ENCODE results near the gene GPR17. TPM values are rescaled to one million over a fixed set of nuclear protein-coding genes. Genes with fewer than 3 reads are reported as not detected.

Gene GPR17
- total and polyA plus RNA-seq, 5 experiments from 2014 or later = not detected

DNA sequence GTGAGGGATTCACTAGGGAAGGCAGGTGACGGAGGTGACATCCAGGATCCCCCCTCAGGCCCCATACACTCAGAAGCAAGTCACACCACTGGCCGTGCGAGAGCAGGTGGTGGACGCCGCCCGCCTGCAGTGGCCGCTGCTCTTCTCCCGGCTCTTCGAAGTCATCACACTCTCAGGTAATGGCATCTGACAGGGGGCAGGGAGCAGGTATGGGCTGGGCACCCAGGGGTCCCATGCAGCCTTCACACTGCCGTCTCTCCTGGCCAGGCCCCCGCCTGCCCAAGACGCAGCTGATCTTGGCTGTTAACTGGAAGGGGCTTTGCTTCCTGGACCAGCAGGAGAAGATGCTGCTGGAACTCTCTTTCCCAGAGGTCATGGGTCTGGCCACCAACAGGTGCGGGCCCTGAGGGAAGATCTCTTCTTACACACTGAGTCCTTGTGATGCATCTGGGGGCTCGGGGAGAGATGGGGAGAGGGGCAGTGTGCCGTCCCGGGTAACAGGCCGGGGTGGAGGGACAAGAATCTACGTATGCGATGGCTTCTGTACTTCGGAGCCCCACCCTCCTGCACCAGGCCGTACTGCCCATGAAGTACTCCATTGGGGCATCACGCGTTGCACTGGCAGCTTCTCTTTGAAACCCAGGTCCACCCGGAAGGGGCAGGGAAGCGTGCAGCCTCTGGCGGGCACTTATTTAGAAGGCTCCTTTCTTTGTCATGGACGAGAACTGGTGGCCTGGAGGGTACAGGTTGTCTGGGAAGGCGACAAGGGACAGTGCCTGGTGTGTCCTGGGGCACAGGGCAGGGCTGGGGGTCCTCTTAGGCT is 18.8 kb upstream of the GPR17 start:
- ATAC-seq (no peak), DNase-seq (peak in 1 of 10 donors; percentile 21)
- H3K4me3 Mint-ChIP-seq = no peak overlapping the region
- peaks cover 0 to 4% (median 0%) of the 10 kb centered on the region in 5 donors for H3K27me3 Mint-ChIP-seq
- POLR2A ChIA-PET = no interaction called here
- H3K36me3 Mint-ChIP-seq = no peaks in the 10 kb centered on the region
- peaks cover 6 to 22% (median 7%) of the 10 kb centered on the region in 4 donors for H3K4me1 Mint-ChIP-seq
- H3K27ac Mint-ChIP-seq = peak overlapping the region in 2 of 10 donors; percentile 27 to 60
- no peaks in the 10 kb centered on the region for H3K9me3 Mint-ChIP-seq

DNA sequence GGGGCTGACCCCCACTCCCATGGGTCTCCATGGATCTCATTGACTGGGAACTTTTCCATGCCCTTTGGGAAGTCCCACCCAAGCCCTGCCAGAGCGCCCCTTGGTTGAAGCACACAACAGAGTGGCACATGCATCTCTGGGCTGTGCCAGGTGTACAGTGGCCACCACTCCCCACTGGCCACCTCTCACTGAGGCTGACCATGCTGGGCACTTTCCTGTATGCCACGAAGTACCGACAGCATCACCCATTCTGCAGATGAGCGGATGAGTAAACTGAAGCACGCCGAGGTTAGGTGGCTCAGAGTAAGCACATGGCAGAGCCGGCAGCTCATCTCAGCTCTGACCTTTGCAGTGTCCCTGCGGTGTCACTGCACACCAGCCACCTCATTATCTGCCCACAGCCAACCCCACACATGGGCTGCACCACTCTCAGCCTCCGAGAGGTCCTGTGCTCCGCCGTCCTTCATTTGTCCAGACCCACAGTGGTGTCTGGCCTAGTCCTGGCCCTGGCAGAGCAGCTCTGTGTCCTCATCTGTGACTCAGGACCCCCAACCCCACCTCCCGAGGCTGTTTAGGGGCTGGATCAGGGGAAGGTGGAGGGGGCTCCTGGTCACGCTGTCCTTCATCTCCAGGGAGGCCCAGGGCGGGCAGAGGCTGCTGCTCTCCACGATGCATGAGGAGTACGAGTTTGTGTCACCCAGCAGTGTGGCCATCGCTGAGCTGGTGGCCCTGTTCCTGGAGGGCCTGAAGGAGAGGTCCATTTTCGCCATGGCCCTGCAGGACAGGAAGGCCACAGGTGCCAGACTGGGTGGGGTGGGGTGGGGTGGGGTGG is 18.0 kb upstream of the GPR17 start:
- H3K9me3 Mint-ChIP-seq = no peaks in the 10 kb centered on the region
- POLR2A ChIA-PET = no interaction called here

DNA sequence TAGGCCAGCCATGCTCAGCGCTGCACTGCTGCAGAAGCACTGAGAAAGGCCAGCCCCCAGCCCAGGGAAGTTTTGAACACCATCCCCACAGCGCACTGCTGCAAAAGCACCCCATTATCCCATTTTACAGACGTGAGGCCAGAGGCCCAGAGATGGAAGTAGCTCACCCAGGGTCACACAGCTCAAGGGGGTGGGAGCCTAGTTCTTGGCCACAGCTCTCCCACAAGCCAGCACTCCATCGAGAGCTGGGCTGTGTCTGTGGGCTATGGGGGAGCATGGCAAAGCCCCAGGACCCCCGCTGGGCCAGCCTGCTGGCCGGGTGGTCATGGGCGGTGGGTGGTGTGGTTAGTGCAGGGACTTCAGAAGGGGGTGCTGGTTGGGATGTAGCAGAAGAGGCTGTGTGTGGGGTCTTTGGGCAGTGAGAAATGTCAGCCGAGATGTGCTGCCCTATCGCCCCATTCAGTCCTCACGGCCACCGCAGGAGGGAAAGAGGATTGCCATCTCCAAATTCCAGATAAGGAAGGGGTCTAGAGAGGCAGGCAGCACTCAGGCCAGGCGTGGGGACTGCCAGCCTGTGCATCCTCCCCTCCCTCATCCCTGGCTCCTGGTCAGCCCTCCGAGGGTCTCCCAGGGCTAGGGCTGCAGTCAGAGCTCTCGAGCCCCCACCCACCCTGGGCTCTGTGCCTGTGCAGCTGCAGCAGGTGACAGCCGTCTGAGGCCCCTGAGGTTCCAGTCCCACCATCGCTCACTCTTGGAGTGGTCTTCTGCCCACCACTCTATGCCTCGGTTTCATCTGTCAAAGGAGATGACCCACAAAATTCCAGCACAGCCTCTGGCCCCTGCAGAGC is 17.0 kb upstream of the GPR17 start:
- Mint-ChIP-seq H3K9me3 (no peaks in the 10 kb centered on the region), H3K27me3 (no peaks in the 10 kb centered on the region), H3K27ac (no peak overlapping the region), H3K4me1 (peaks cover 11 to 35% (median 24%) of the 10 kb centered on the region in 4 donors), H3K36me3 (no peaks in the 10 kb centered on the region), H3K4me3 (no peak overlapping the region)
- no peak for ATAC-seq
- no peak for DNase-seq
- POLR2A ChIA-PET = no interaction called here

More for the DNA sequence above, 18.0 kb upstream of the GPR17 start:
- ATAC-seq (no peak), DNase-seq (peak in 1 of 10 donors; percentile 55)
- Mint-ChIP-seq H3K27me3 (peaks cover 0 to 4% (median 0%) of the 10 kb centered on the region in 5 donors), H3K4me1 (peaks cover 7 to 28% (median 14%) of the 10 kb centered on the region in 4 donors), H3K36me3 (no peaks in the 10 kb centered on the region), H3K4me3 (no peak overlapping the region), H3K27ac (peak overlapping the region in 2 of 10 donors; percentile 22 to 47)

DNA sequence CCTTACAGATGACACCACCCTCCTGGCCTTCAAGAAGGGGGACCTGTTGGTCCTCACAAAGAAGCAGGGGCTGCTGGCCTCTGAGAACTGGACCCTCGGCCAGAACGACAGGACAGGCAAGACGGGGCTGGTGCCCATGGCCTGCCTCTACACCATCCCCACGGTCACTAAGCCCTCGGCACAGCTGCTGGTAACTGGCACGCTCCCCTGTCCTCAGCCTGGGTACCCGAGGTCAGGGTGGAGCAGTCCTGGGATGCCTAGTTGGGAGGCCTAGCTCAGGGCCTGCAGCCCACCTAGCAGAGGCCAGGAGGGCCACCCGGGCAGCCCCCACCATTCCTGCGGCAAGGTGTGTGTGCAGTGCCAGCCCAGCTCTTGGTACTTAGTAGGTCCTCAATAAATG is 16.3 kb upstream of the GPR17 start:
- Mint-ChIP-seq H3K9me3 (no peaks in the 10 kb centered on the region), H3K36me3 (no peaks in the 10 kb centered on the region), H3K4me1 (peaks cover 11 to 41% (median 26%) of the 10 kb centered on the region in 4 donors), H3K4me3 (no peak overlapping the region), H3K27ac (peak overlapping the region in 2 of 10 donors; percentile 43 to 69), H3K27me3 (no peaks in the 10 kb centered on the region)
- ATAC-seq = no peak
- no peak for DNase-seq
- POLR2A ChIA-PET = no interaction called here

DNA sequence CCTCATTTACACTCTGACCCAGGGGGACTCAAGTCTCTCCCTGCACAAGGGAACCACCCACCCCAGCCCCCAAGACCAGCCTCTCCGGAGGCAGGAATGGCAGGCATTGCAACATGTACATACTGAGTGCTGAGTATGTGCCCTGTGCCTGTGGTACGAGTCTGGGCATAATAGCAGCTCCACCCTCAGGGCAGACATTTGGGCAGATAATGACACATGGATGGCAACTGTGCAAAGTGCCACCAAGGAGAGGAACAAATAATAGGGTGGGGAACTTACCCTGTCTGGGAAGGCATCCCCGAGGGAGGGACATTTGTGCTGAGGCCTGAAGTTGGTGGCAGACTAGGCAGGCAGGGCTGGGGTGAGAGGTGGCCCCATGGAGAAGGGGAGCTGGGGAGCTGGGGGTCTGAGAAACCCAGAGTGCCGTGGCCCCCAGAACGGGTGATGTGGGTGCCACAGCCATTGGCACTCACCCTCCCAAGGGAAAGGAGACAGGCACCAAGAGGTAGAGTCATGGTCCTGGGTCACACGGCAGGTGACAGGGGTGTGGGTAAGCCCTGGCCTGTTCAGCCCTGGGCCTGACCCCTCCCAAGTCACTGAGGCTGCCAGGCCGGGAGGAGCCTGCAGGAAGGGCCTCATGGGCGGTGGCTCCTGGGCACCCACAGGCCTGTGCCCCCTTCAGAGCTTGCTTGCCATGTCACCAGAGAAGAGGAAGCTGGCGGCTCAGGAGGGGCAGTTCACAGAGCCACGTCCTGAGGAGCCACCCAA is 15.7 kb upstream of the GPR17 start:
- Mint-ChIP-seq H3K4me1 (peaks cover 13 to 47% (median 29%) of the 10 kb centered on the region in 4 donors), H3K9me3 (no peaks in the 10 kb centered on the region), H3K27me3 (no peaks in the 10 kb centered on the region), H3K27ac (peak overlapping the region in 4 of 10 donors; percentile 43 to 74 (median 60)), H3K36me3 (no peaks in the 10 kb centered on the region), H3K4me3 (peak overlapping the region in 1 of 10 donors; percentile 43)
- DNase-seq = no peak
- no peak for ATAC-seq
- POLR2A ChIA-PET = interaction anchor here (1.2 kb wide), 1 partner anchor 11 kb away, joined by 5 read pairs; no protein-coding TSS in a partner anchor

DNA sequence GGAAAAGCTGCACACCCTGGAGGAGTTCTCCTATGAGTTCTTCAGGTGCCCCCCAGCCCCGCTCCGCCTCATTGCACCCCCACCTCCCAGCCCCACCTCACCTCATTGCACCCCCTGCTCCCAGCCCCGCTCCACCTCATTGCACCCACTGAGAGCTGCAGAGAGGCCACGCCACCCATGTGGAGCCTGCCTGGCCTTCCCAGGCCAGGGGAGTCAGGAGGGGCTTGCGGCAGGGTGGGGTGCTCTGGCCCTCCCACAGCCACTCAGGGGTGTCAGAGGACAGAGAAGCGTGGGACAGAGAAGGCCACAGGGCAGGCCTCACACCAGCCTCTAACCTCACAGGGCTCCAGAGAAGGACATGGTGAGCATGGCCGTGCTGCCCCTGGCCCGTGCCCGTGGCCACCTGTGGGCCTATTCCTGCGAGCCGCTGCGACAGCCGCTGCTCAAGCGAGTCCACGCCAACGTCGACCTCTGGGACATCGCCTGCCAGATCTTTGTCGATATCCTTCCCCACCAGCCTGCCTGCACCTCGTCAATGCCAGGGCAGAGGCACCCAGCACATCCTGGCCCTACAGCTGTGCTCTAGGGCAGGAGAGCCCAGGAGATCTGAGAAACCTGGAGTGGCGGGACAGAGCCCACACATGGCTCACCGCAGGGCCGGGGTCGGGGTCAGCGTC is 15.0 kb upstream of the GPR17 start:
- no peaks in the 10 kb centered on the region for H3K9me3 Mint-ChIP-seq
- ATAC-seq (no peak), DNase-seq (no peak)
- no peaks in the 10 kb centered on the region for H3K27me3 Mint-ChIP-seq
- H3K27ac Mint-ChIP-seq = peak overlapping the region in 4 of 10 donors; percentile 5 to 46 (median 42)
- H3K4me1 Mint-ChIP-seq = peaks cover 11 to 52% (median 33%) of the 10 kb centered on the region in 4 donors
- no peak overlapping the region for H3K4me3 Mint-ChIP-seq
- POLR2A ChIA-PET = interaction anchor here (1.2 kb wide), 1 partner anchor 11 kb away, joined by 5 read pairs; no protein-coding TSS in a partner anchor
- no peaks in the 10 kb centered on the region for H3K36me3 Mint-ChIP-seq

DNA sequence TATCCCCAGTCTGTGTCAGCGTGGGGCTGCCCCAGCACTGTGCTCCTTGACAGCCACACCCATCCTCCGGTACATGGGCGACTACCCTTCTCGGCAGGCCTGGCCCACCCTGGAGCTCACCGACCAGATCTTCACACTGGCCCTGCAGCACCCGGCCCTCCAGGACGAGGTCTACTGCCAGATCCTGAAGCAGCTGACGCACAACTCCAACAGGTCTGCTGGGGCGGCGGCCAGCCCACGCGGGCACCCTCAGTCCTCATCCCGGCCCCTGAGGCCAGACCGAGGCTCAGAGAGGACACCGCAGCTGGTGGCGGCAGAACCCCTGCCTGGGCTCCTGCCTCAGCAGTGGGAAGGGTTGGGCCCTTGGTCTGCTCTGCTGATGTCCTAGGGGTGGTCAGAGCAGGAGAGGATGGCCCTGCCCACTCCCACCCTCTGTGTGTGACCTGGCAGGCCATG is 14.4 kb upstream of the GPR17 start:
- DNase-seq = no peak

DNA sequence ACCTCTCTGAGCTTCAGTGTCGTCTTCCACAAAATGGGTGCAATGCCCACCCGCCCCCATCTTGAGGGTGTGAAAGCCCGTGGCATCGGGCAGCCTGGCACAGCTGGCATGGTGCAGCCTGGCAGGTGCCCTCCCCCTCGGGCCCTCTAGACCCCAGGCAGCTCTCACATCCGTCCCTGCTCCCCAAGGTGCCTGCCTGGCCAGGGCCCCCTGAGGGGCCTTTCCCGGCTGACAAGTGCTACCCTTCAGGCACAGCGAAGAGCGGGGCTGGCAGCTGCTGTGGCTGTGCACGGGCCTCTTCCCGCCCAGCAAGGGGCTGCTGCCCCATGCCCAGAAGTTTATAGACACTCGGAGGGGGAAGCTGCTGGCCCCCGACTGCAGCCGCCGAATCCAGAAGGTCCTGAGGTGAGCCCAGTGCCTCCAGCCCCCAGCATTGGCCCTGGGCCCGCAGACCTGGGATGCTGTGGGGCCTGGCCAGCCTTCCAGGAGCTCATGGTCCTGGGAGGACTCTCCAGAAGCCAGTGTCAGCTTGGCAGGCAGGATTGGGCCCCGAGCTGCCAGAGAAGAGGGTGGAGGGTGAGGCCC is 13.9 kb upstream of the GPR17 start:
- no peak for DNase-seq
- Mint-ChIP-seq H3K27ac (peak overlapping the region in 4 of 10 donors; percentile 19 to 66 (median 47)), H3K4me1 (peaks cover 13 to 59% (median 42%) of the 10 kb centered on the region in 4 donors), H3K9me3 (no peaks in the 10 kb centered on the region), H3K27me3 (no peaks in the 10 kb centered on the region), H3K36me3 (no peaks in the 10 kb centered on the region), H3K4me3 (peak overlapping the region in 1 of 10 donors; percentile 64)
- POLR2A ChIA-PET = interaction anchor here (0.9 to 1.4 kb wide), 3 partner anchors 10 to 15 kb away, joined by 3 to 5 read pairs (median 3); no protein-coding TSS in a partner anchor
- ATAC-seq = no peak

More for the DNA sequence above, 14.4 kb upstream of the GPR17 start:
- Mint-ChIP-seq H3K27ac (peak overlapping the region in 3 of 10 donors; percentile 5 to 46 (median 41)), H3K4me1 (peaks cover 11 to 55% (median 37%) of the 10 kb centered on the region in 4 donors), H3K27me3 (no peaks in the 10 kb centered on the region), H3K4me3 (no peak overlapping the region), H3K36me3 (no peaks in the 10 kb centered on the region), H3K9me3 (no peaks in the 10 kb centered on the region)
- ATAC-seq = no peak
- POLR2A ChIA-PET = interaction anchor here (0.9 to 1.4 kb wide), 2 partner anchors 13 to 14 kb away, joined by 3 to 5 read pairs; no protein-coding TSS in a partner anchor

DNA sequence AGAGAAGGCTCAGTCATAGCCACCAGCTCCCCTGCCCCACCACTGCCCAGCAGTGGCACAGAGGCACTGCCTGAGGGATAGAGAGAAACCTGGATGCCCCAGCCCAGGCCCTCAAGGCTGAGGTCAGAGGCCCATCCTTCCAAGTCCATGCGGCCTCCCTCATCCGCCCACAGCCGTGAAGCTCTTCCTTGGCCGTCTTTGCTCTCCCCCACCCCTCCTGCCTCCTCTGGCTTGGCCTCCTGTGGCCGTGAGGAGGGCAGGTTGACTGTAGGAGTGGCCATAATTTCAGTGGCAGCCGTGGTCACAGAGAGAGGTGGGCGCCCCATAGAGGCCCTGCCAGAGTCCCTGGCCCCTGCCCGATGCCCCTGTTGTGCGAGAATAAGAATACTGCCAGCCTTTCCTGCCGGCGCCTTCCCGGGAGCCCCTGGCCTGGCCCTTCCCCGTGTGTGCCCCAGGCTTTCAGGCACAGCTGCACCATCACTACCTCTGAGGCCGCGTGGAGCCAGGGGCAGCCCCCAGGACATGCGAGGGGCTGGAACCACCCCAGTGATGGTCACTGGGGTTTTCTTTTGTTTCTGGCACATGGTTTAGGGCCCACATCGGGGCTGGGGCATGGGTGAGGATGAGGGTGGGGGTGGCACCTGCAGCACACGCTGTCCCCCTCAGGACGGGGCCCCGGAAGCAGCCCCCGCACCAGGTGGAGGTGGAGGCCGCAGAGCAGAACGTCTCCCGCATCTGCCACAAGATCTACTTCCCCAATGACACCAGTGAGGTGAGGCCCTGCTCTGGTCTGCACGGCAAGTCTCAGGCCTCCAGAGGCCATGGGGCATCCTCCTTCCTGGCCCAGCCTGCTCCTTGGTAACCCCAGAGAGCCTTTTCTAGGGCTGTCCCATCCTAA is 13.1 kb upstream of the GPR17 start:
- peak overlapping the region in 9 of 10 donors; percentile 19 to 85 (median 46) for H3K27ac Mint-ChIP-seq
- DNase-seq (peak in 2 of 10 donors; percentile 15 to 20), ATAC-seq (peak; percentile 57 to 68)
- H3K9me3 Mint-ChIP-seq = no peaks in the 10 kb centered on the region
- H3K4me3 Mint-ChIP-seq = peak overlapping the region in 7 of 10 donors; percentile 6 to 64 (median 41)
- H3K27me3 Mint-ChIP-seq = no peaks in the 10 kb centered on the region
- POLR2A ChIA-PET = interaction anchor here (0.9 to 1.4 kb wide), 3 partner anchors 9 to 16 kb away, joined by 3 to 5 read pairs (median 3); no protein-coding TSS in a partner anchor
- no peaks in the 10 kb centered on the region for H3K36me3 Mint-ChIP-seq
- peaks cover 15 to 64% (median 49%) of the 10 kb centered on the region in 4 donors for H3K4me1 Mint-ChIP-seq
